ENCODE results near the gene ZCCHC10. TPM values are rescaled to one million over a fixed set of nuclear protein-coding genes. Genes with fewer than 3 reads are reported as not detected.
A peak's percentile ranks its signal among the peaks of the same experiment; 100 is the strongest.
"Not testable (repeated sequence)": the region's sequence is repeated elsewhere in the genome, so short reads cannot be mapped to it uniquely, and the experiment has no call there.

ZCCHC10 gene
- total RNA-seq, 4 donors from 2014 or later = 7.0 to 29.7 (median 13.3) TPM

GRCh38 chr5:133041910-133042309 is 15.6 kb upstream of the ZCCHC10 start:
- Histone ChIP-seq H3K4me3 (no peak overlapping the region), H3K27ac (peak overlapping the region in 3 of 4 donors; percentile 46 to 69 (median 62)), H3K27me3 (no peaks in the 10 kb centered on the region), H3K36me3 (no peaks in the 10 kb centered on the region), H3K4me1 (peaks cover 3 to 17% (median 8%) of the 10 kb centered on the region in 3 donors), H3K9me3 (no peaks in the 10 kb centered on the region)
- intact Hi-C loops (cut with DNase I) = no loop called here
- WGBS, 2 donors = 88 to 91% methylated on average over 1 of the region's 1 CpG
- TF ChIP-seq POLR2A (IDR thresholded peaks at IDR 0.05) (no peak), CTCF (IDR thresholded peaks at IDR 0.05) (peak in 1 of 6 experiments; percentile 30)
- DNase-seq = no peak

GRCh38 chr5:133041157-133041784 is 14.9 kb upstream of the ZCCHC10 start:
- Histone ChIP-seq H3K27me3 (no peaks in the 10 kb centered on the region), H3K36me3 (no peaks in the 10 kb centered on the region), H3K4me3 (no peak overlapping the region), H3K9me3 (no peaks in the 10 kb centered on the region), H3K4me1 (peaks cover 3 to 17% (median 8%) of the 10 kb centered on the region in 3 donors), H3K27ac (peak overlapping the region; percentile 14 to 69 (median 54))
- no peak for TF ChIP-seq POLR2A (IDR thresholded peaks at IDR 0.05)
- TF ChIP-seq CTCF (IDR thresholded peaks at IDR 0.05) = no peak
- intact Hi-C loops (cut with DNase I) = no loop called here
- WGBS, 2 donors = 41 to 55% methylated on average over 3 of the region's 3 CpGs
- no peak for DNase-seq

DNA sequence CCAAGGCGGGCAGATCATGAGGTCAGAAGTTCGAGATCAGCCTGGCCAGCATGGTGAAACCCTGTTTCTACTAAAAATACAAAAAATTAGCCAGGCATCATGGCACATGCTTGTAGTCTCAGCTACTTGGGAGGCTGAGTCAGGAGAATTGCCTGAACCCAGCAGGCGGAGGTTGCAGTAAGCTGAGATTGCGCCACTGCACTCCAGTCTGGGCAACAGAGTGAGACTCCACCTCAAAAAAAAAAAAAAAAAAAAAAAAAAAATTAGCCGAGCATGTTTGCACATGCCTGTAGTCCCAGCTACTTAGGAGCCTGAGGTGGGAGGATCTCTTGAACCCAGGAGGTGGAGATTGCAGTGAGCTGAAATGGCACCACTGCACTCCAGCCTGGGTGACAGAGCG is 10.3 kb upstream of the ZCCHC10 start:
- H3K27me3 ChIP-seq; H3K36me3 ChIP-seq; intact Hi-C loops (cut with DNase I); DNase-seq; H3K9me3 ChIP-seq; H3K27ac ChIP-seq; H3K4me3 ChIP-seq: not testable (repeated sequence)
- peaks cover 3 to 12% (median 5%) of the 10 kb centered on the region in 3 donors for H3K4me1 ChIP-seq
- WGBS, 2 donors = 74 to 83% methylated on average over 4 to 6 of the region's 6 CpGs

DNA sequence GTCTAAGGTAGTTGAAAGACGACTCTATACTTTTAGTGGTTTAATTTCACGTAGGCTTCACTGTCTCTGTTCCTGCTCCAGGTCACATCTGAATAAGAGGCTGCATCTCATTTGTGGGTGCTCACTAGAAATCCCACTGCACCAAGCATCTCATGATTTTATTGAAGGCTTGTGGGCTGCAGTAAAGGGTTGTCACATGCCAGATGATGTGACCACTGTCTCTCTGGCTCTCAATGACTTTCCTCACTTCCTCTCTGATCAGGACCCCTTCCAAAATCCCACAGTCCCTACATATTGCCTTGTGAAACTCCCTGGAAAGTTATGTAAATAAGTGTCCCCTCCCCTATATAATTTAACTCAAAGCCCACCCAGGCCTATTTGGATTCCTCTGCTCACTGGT is 8.9 kb upstream of the ZCCHC10 start:
- 76 to 79% methylated on average over 2 of the region's 2 CpGs for WGBS, 2 donors
- no peaks in the 10 kb centered on the region for H3K9me3 ChIP-seq
- H3K27me3 ChIP-seq = no peaks in the 10 kb centered on the region
- intact Hi-C loops (cut with DNase I) = no loop called here
- TF ChIP-seq CTCF (IDR thresholded peaks at IDR 0.05) (no peak), POLR2A (IDR thresholded peaks at IDR 0.05) (no peak)
- H3K4me3 ChIP-seq = no peak overlapping the region
- DNase-seq = no peak
- H3K4me1 ChIP-seq = no peaks in the 10 kb centered on the region
- no peak overlapping the region for H3K27ac ChIP-seq
- no peaks in the 10 kb centered on the region for H3K36me3 ChIP-seq

DNA sequence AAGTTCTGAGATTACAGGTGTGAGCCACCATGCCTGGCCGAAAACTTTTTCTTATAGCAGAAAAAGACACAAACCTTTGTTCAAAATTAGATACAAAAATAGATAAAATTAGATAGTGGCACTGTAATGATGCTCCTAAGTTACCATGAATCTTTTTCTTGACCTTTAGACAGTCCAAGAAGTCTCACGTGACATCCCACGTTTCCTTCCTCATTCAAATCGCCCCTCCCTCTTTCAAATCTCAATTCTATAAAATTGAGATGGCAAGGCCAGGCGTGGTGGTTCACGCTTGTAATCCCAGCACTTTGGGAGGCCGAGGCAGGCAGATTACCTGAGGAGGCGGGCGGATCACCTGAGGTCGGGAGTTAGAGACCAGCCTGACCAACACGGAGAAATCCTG is 7.7 kb upstream of the ZCCHC10 start:
- H3K27ac ChIP-seq = no peak overlapping the region
- intact Hi-C loops (cut with DNase I) = no loop called here
- H3K9me3 ChIP-seq = no peaks in the 10 kb centered on the region
- H3K4me1 ChIP-seq = no peaks in the 10 kb centered on the region
- H3K27me3 ChIP-seq = no peaks in the 10 kb centered on the region
- TF ChIP-seq POLR2A (IDR thresholded peaks at IDR 0.05) (no peak), CTCF (IDR thresholded peaks at IDR 0.05) (no peak)
- no peaks in the 10 kb centered on the region for H3K36me3 ChIP-seq
- DNase-seq = no peak
- WGBS, 2 donors = 72 to 86% methylated on average over 4 to 11 of the region's 11 CpGs
- H3K4me3 ChIP-seq = no peak overlapping the region
